HUES48 (cell line): Measurements from ENCODE around the gene NPEPL1.

ENCODE experiments used
- H3K27ac ChIP-seq: one replicate; pipeline ENCODE4 v1.7.0; 2013; ENCODE audit warnings: low read depth, low read length, inconsistent platforms
- H3K27me3 ChIP-seq: 2 replicates; pipeline ENCODE4 v1.6.1; 2013; ENCODE audit warnings: mild to moderate bottlenecking, low read length; ENCODE audit not compliant: control insufficient read depth, insufficient read depth
- H3K36me3 ChIP-seq: 2 replicates; pipeline ENCODE4 v1.6.1; 2013; ENCODE audit warnings: low read length; ENCODE audit not compliant: control insufficient read depth, insufficient read depth
- H3K4me1 ChIP-seq: 2 replicates; pipeline ENCODE4 v1.6.1; 2013; ENCODE audit warnings: mild to moderate bottlenecking, low read length; ENCODE audit not compliant: control insufficient read depth, insufficient read depth
- H3K4me3 ChIP-seq: 2 replicates; pipeline ENCODE4 v1.5.1; 2013; ENCODE audit warnings: mild to moderate bottlenecking, low read depth, low read length
- H3K9ac ChIP-seq: 2 replicates; pipeline ENCODE4 v1.6.1; 2013; ENCODE audit warnings: mild to moderate bottlenecking, low read depth, low read length, moderate library complexity
- H3K9me3 ChIP-seq: 2 replicates; pipeline ENCODE4 v1.6.1; 2013; ENCODE audit warnings: low read length; ENCODE audit not compliant: control insufficient read depth, insufficient read depth

Gene NPEPL1

GRCh38 chr20:58710481-58711265, 18.1 kb downstream of the NPEPL1 start:
- no peaks in the 10 kb centered on the region for H3K36me3 ChIP-seq
- H3K9me3 ChIP-seq, result no peaks in the 10 kb centered on the region

GRCh38 chr20:58711266-58712051, 18.9 kb downstream of the NPEPL1 start:
- Histone ChIP-seq H3K27ac (no peak overlapping the region), H3K9me3 (no peaks in the 10 kb centered on the region), H3K9ac (no peak overlapping the region), H3K4me1 (no peaks in the 10 kb centered on the region), H3K4me3 (no peak overlapping the region), H3K36me3 (no peaks in the 10 kb centered on the region), H3K27me3 (no peaks in the 10 kb centered on the region)

More at GRCh38 chr20:58710481-58711265, 18.1 kb downstream of the NPEPL1 start:
- Histone ChIP-seq H3K27ac (no peak overlapping the region), H3K27me3 (no peaks in the 10 kb centered on the region), H3K4me1 (no peaks in the 10 kb centered on the region), H3K9ac (no peak overlapping the region), H3K4me3 (no peak overlapping the region)

- H3K36me3 ChIP-seq, result no peaks in the 10 kb centered on the region
- H3K4me1 ChIP-seq, result no peaks in the 10 kb centered on the region
- H3K9ac ChIP-seq, result no peak overlapping the region
- H3K9me3 ChIP-seq, result no peaks in the 10 kb centered on the region
- no peak overlapping the region for H3K27ac ChIP-seq
- H3K4me3 ChIP-seq, result no peak overlapping the region
- no peaks in the 10 kb centered on the region for H3K27me3 ChIP-seq
Observed at GRCh38 chr20:58712151-58712791, 19.7 kb downstream of the NPEPL1 start.

- Histone ChIP-seq H3K9ac (no peak overlapping the region), H3K9me3 (no peaks in the 10 kb centered on the region), H3K27me3 (no peaks in the 10 kb centered on the region), H3K27ac (no peak overlapping the region), H3K4me1 (no peaks in the 10 kb centered on the region), H3K36me3 (no peaks in the 10 kb centered on the region), H3K4me3 (no peak overlapping the region)
Observed at GRCh38 chr20:58712806-58713731, 20.5 kb downstream of the NPEPL1 start.

GRCh38 chr20:58713801-58714339, 21.3 kb downstream of the NPEPL1 start:
- Histone ChIP-seq H3K27ac (no peak overlapping the region), H3K4me3 (no peak overlapping the region), H3K9me3 (no peaks in the 10 kb centered on the region), H3K9ac (no peak overlapping the region), H3K27me3 (no peaks in the 10 kb centered on the region), H3K36me3 (no peaks in the 10 kb centered on the region), H3K4me1 (no peaks in the 10 kb centered on the region)

- no peaks in the 10 kb centered on the region for H3K9me3 ChIP-seq
- no peaks in the 10 kb centered on the region for H3K36me3 ChIP-seq
- H3K27ac ChIP-seq, result no peak overlapping the region
- H3K4me3 ChIP-seq, result no peak overlapping the region
- no peaks in the 10 kb centered on the region for H3K27me3 ChIP-seq
- no peak overlapping the region for H3K9ac ChIP-seq
- no peaks in the 10 kb centered on the region for H3K4me1 ChIP-seq
Observed at GRCh38 chr20:58714340-58714922, 21.8 kb downstream of the NPEPL1 start.

GRCh38 chr20:58714923-58715351, 22.3 kb downstream of the NPEPL1 start:
- H3K36me3 ChIP-seq, result no peaks in the 10 kb centered on the region
- H3K27ac ChIP-seq, result no peak overlapping the region
- no peaks in the 10 kb centered on the region for H3K27me3 ChIP-seq
- no peak overlapping the region for H3K4me3 ChIP-seq
- no peaks in the 10 kb centered on the region for H3K4me1 ChIP-seq
- H3K9ac ChIP-seq, result no peak overlapping the region
- no peaks in the 10 kb centered on the region for H3K9me3 ChIP-seq

- H3K9ac ChIP-seq, result no peak overlapping the region
- H3K36me3 ChIP-seq, result no peaks in the 10 kb centered on the region
- H3K4me1 ChIP-seq, result no peaks in the 10 kb centered on the region
- no peak overlapping the region for H3K4me3 ChIP-seq
- H3K9me3 ChIP-seq, result no peaks in the 10 kb centered on the region
- no peak overlapping the region for H3K27ac ChIP-seq
- no peaks in the 10 kb centered on the region for H3K27me3 ChIP-seq
Observed at GRCh38 chr20:58715391-58715800, 22.8 kb downstream of the NPEPL1 start.

- Histone ChIP-seq H3K27ac (no peak overlapping the region), H3K4me1 (no peaks in the 10 kb centered on the region), H3K9me3 (no peaks in the 10 kb centered on the region), H3K4me3 (no peak overlapping the region), H3K9ac (no peak overlapping the region), H3K27me3 (no peaks in the 10 kb centered on the region), H3K36me3 (no peaks in the 10 kb centered on the region)
Observed at GRCh38 chr20:58715801-58716475, 23.3 kb downstream of the NPEPL1 start.
